Nephron (organoid): ENCODE measurements around the gene CRADD.
A peak's percentile ranks its signal among the peaks of the same experiment; 100 is the strongest.

Experiments used
- H3K27ac Mint-ChIP-seq, 3 experiments: 2 replicates each; pipeline ENCODE4 v1.8.0; 2020; ENCODE audit warnings: mixed read lengths in 3 of 3, mild to moderate bottlenecking in 2 of 3, moderate library complexity in 1 of 3
- H3K27me3 Mint-ChIP-seq: 2 replicates; pipeline ENCODE4 v1.8.0; 2021; ENCODE audit warnings: low read depth, mild to moderate bottlenecking, moderate library complexity, mixed read lengths
- H3K36me3 Mint-ChIP-seq: 2 replicates; pipeline ENCODE4 v1.8.0; 2020; ENCODE audit warnings: low read depth, mixed read lengths
- H3K4me1 Mint-ChIP-seq: 2 replicates; pipeline ENCODE4 v1.8.0; 2020; ENCODE audit warnings: mixed read lengths
- H3K4me3 Mint-ChIP-seq, 3 experiments: 2 replicates each; pipeline ENCODE4 v1.8.0; 2020; ENCODE audit warnings: mild to moderate bottlenecking in 3 of 3, mixed read lengths in 3 of 3, moderate library complexity in 2 of 3
- H3K9me3 Mint-ChIP-seq: 2 replicates; pipeline ENCODE4 v1.8.0; 2020; ENCODE audit warnings: mixed read lengths
- TF ChIP-seq, protein P1 (sequence below), 3 experiments: fragments of 200-600 bp; sonication (generic); IDR thresholded peaks; one replicate each; pipeline ENCODE4 v1.5.0; 2021; ENCODE audit warnings: antibody characterized with exemption in 3 of 3; ENCODE audit not compliant: unreplicated experiment in 3 of 3

The CRADD gene

DNA sequence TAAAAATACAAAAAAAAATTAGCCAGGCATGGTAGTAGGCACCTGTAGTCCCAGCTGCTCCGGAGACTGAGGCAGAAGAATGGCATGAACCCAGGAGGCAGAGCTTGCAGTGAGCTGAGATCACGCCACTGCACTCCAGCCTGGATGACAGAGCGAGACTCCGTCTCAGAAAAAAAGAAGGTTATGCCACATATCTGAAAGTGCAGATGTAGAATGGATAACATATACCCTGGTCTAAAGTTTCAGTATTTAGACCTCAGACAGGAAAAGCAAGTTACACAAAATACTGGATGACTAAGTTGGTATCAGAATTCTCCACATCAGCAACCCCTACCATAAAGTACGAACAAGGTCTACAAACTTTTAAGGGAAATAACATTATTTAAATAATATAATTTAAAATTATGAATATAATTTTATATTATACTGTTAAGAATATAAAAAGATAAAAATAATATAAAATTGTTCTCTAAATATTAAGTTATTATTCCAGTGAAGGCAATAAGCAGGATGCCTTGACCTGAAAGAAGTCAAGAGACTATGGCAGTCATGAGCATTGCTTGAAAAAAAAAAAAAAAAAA lies 169.9 kb downstream of the CRADD start:
- Mint-ChIP-seq H3K4me1 (peaks cover 16% of the 10 kb centered on the region), H3K27ac (no peak overlapping the region), H3K4me3 (no peak overlapping the region), H3K27me3 (peaks cover 8% of the 10 kb centered on the region), H3K36me3 (no peaks in the 10 kb centered on the region), H3K9me3 (no peaks in the 10 kb centered on the region)
- TF ChIP-seq, protein P1, sequence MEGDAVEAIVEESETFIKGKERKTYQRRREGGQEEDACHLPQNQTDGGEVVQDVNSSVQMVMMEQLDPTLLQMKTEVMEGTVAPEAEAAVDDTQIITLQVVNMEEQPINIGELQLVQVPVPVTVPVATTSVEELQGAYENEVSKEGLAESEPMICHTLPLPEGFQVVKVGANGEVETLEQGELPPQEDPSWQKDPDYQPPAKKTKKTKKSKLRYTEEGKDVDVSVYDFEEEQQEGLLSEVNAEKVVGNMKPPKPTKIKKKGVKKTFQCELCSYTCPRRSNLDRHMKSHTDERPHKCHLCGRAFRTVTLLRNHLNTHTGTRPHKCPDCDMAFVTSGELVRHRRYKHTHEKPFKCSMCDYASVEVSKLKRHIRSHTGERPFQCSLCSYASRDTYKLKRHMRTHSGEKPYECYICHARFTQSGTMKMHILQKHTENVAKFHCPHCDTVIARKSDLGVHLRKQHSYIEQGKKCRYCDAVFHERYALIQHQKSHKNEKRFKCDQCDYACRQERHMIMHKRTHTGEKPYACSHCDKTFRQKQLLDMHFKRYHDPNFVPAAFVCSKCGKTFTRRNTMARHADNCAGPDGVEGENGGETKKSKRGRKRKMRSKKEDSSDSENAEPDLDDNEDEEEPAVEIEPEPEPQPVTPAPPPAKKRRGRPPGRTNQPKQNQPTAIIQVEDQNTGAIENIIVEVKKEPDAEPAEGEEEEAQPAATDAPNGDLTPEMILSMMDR (IDR thresholded peaks at IDR 0.05; ENCODE audit: unreplicated experiment in 3 of 3), result no peak

DNA sequence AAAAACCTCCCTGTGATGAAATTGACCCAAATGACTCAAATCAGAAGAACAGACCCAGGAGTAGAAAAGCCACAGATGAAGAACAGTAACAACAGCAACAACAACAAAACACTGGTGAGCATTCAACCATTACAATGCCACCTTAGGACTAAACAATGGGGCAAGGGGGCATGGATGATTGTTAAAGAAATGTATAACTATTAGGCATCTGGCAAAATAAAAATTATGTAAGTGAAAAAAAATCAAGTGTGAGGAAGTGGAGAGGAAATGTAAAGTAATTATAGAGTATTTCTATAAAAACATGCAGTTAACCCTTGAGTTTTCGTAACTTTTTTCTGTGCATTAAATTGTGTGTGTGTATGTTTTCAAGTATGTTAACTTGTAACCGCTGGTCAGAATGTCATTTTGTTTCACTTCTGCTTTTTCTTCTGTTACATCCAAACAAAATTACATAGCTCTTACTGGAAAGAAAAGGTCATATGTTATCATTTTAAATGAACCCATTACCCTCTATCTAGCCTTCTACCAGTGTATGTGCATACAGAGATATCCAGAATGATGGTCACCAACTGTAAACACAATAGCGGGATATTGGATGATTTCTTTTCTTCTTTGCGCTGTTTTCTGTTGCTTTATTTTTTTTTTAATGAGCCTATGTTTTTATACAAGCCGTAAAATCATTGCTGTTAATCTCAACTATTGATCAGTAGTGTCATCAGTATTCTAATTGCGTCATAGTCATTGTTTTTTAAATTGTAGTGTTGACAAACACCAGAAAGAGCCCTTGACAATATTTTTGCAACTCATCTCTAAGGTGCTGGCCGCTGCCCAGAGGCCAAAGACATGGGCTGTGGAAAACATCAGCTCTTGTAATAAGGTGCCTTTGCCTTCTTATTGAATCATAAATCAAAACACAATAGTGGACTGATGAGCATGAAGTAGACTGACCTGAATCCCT lies 170.6 kb downstream of the CRADD start:
- no peak overlapping the region for H3K4me3 Mint-ChIP-seq
- H3K36me3 Mint-ChIP-seq, result no peaks in the 10 kb centered on the region
- H3K27ac Mint-ChIP-seq, result no peak overlapping the region
- no peaks in the 10 kb centered on the region for H3K9me3 Mint-ChIP-seq
- peaks cover 15% of the 10 kb centered on the region for H3K4me1 Mint-ChIP-seq
- TF ChIP-seq, protein P1 (IDR thresholded peaks at IDR 0.05; ENCODE audit: unreplicated experiment in 3 of 3), result no peak
- H3K27me3 Mint-ChIP-seq, result peaks cover 8% of the 10 kb centered on the region

DNA sequence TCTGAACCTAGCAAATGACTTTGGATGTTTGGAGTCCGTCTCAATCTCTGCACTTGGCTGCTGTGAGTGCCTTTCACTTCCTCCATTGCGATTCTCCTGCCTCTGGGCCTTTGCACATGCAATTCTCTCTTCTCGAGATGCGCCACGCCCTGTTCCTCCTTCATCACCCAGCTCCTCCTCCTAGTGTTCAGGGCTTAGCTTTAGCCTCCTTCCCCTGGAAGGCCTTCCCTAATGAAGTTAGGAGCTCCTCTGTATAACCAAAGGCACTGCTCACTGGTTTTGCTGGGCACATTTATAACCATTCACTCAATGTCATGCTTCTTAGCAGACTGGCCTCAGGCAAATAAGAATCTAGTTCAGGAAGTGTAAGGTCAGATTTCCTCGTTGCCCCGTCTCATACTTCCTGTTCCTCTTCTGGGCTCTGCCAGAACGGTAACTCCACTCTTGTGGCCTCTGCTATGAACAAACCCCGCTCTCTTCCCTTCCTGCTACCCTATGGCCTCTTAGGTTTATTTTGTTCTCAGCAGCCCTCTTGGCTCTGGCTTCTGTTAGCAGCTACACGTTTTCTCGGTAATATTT lies 171.4 kb downstream of the CRADD start:
- no peak overlapping the region for H3K4me3 Mint-ChIP-seq

DNA sequence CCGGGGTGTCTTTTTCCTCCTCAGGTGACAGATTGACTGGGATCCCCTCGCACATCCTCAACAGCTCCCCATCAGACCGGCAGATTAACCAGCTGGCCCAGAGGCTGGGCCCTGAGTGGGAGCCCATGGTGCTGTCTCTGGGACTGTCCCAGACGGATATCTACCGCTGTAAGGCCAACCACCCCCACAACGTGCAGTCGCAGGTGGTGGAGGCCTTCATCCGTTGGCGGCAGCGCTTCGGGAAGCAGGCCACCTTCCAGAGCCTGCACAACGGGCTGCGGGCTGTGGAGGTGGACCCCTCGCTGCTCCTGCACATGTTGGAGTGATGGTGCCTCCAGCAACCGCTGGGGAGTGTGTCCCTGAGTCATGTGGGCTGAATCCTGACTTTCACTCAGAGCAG lies 172.8 kb downstream of the CRADD start:
- H3K9me3 Mint-ChIP-seq, result no peaks in the 10 kb centered on the region
- no peaks in the 10 kb centered on the region for H3K36me3 Mint-ChIP-seq
- no peak overlapping the region for H3K4me3 Mint-ChIP-seq
- H3K27ac Mint-ChIP-seq, result no peak overlapping the region
- H3K4me1 Mint-ChIP-seq, result peaks cover 8% of the 10 kb centered on the region
- peaks cover 18% of the 10 kb centered on the region for H3K27me3 Mint-ChIP-seq
- TF ChIP-seq, protein P1 (IDR thresholded peaks at IDR 0.05; ENCODE audit: unreplicated experiment in 3 of 3), result no peak

More for the DNA sequence above, 171.4 kb downstream of the CRADD start:
- peak overlapping the region in 1 of 3 experiments; percentile 34 for H3K27ac Mint-ChIP-seq
- no peaks in the 10 kb centered on the region for H3K36me3 Mint-ChIP-seq
- H3K9me3 Mint-ChIP-seq, result no peaks in the 10 kb centered on the region
- TF ChIP-seq, protein P1 (IDR thresholded peaks at IDR 0.05; ENCODE audit: unreplicated experiment in 3 of 3), result no peak
- H3K4me1 Mint-ChIP-seq, result peaks cover 15% of the 10 kb centered on the region
- H3K27me3 Mint-ChIP-seq, result peaks cover 11% of the 10 kb centered on the region

DNA sequence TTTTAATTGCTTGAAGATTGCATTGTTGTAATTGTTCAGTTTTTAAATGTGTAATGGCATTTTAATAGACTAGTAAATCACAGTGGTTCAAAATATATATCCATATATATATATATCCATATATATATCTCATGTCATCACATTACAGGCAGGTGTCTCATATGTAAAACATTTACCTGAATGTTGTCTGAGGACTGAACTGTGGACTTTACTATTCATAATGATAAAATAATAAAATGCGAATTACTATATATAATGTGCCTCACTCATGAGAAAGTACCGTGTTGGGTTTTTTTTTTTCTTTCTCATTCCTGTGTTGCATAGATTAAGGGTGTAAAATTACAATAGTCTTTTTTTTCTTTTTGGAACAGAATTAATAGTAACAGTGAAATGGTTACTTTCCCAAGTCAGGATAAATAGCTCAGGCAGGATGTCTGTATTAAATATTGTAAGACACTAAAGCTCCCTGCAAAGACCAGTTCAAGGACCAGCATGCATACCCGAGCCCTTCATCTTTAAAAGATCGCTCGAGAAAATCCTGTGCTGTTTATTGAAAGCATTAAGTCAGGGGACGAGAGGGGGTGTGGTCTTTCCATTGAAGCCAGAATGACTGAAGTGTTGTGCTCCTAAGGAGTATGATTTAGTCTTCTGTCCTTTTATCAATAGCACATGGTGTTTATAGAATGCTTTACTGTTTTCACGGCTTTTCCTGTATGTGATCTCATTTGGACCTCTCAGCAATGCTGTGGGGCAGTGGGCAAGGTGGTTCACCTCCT lies 173.5 kb downstream of the CRADD start:
- Mint-ChIP-seq H3K27me3 (peaks cover 23% of the 10 kb centered on the region), H3K4me1 (peaks cover 8% of the 10 kb centered on the region), H3K9me3 (no peaks in the 10 kb centered on the region), H3K36me3 (no peaks in the 10 kb centered on the region), H3K4me3 (no peak overlapping the region), H3K27ac (no peak overlapping the region)
- TF ChIP-seq, protein P1 (IDR thresholded peaks at IDR 0.05; ENCODE audit: unreplicated experiment in 3 of 3), result no peak
